ENCODE measurements around the gene SALL2.

The SALL2 gene

DNA sequence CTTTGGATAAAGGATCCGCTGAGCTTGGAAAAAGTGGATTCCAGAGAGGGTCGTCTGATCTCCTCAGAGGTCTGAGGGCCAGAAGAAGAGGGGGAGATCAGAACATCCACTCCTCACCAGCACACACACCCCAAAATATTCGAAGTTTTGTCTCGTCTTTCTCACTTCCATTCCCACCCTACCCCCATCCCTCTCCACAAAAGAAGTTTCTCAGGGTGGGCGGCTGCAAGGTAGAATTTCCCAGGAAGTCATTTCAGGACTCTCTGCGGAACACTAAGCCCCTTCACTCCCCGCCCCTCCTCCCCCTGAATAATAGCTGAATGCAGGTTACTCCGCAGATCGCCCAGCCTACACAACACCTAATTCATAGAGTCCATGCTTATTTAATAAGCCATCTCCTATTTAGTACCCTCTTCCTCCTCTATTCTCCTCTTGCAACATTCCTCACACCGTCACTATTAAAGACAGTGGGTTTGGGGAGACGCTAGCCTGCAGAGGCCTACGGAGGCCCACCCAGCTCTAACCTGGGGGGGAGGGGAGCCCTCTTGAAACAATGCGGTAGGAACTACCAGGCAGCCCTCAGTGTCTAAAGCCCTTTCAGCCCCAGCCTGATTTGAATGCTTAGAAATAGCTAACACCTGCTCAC is 649 bp upstream of the SALL2 start:
- no peak for DNase-seq

DNA sequence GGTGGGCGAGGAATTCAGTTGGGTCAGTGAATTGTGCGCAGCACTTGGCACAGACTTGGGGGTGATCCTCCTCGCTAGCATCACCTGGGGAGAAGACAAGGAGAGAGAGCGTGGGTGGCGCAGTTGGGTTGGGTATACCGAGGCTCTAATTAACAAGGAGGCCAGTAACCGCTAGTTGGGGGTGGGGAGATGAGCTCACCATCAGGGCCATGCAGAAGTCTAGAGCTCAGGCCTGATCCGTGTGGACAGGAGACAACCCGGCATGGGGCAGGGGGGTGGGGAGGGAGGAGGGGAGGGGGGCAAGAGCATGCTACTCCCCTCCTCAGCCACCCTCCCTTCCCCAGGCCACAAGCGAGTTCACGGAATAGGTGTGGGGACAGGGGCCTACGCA is 580 bp downstream of the SALL2 start:
- no peak for DNase-seq

DNA sequence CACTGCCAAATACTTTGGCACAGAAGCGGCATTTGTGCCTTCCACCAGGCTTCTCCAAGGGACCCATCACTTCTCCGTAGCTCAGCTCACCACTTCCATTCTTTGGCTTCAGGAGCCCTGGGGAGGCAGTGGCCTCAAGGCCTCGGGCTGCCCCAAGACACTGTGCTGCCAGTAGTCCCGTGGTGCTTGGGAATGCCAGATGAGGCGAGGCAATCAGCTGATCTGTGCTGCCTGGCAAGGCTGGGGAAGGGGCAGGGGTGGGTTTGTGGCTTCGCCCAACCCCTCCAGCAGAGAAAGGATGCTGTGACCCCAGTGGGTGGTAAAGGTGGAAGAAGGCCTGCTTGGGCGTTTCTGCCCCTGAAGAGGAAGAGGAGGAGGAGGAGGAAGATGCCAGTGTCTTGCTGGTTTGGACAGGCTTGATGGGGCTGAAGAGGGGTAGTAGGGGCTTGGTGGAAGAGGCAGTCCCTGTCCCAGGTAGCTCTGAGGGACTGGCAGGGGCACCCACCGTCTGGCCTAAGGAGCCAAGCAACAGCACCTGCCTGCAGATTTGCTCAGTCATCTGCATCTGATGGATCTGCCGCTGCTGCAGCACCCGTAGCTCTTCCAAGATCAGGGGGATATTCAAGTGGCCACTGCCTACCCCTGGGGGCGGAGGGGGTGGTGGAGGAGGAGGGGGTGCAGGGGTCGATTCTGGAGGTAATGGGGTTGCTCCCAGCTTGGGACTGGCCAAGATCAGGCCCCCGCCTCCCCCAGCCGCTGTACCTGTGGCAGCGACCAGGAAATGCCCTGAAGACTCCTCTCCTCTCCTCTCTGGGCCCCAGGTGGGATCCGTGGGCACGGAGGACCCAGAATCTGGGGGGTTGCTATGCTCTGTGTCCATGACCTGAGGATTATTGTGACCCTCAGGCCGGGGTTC is 1.3 kb downstream of the SALL2 start:
- DNase-seq = no peak

DNA sequence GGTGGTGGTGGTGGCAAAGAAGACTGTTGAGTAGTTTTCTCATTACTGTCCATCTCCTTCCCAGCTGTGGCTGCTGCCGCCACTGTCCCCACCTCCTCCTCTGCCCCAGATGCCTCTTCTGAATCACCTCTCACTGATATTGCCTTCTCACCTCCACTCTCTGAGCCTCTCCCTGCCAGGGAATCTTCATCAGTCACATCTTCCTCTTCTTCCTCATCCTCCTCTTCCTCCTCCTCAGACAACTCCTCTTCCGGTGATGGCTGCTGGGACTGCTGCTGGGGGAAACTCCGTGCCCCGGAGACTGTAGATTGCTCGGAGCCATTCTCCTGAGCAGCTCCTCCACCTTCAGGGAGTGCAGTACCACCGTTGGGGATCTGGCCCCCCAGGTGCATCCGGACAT is 2.9 kb downstream of the SALL2 start:
- no peak for DNase-seq

DNA sequence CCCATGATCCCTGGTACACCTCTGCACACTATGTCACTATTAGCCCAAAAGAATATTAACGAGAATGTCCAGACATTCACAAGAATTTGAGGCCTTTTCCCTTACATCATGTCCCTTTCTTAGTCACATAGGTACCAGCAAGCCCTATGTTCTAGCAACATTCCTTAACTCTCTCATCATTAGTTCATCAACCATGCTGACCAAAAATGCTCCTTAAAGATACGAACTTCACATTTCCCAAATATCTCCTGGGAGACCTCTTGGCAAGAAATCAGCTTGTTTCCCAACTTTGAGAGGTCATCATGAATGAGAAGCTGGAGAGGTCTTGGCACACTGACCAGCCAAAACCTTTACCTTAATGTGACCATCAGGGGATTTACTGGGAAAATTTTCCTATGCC is 4.6 kb downstream of the SALL2 start:
- no peak for DNase-seq

DNA sequence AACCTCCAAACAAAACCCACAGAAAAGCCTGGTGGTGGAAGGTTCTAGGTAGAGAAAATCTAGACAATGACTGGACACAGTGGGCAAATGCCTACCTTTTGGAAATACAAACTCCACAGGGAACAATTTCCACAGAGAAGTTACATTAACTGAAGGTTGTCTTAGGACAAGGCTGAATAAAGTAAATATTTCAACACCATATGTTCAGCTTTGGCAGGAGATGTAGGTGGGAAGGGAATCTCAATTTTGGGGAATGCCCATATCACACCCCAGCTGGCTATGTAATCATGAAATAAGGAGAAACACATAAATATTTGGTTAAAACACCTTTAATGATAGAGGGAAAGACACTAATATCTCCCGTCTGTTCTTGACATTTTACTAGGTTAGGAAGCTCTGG is 5.4 kb downstream of the SALL2 start:
- DNase-seq = no peak

DNA sequence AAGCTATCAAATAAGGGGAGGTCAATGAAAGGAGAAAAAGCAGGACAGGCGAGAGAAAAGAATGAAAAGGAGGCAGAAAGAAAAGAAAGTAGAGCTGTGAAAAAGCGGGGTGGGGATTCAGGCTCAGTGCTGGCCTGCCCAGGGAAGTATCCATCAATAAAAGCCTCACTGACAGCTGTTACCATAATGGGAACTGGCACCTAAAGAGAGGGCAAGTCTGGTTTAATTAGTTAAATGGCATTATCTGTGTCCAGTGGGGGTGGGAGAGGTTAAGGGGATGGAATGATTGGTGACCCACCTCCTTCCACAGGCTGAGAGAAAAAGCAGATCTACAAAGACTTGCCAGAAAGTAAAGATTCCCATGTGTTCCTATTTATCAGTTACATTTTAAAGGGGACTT is 7.4 kb downstream of the SALL2 start:
- no peak for DNase-seq

DNA sequence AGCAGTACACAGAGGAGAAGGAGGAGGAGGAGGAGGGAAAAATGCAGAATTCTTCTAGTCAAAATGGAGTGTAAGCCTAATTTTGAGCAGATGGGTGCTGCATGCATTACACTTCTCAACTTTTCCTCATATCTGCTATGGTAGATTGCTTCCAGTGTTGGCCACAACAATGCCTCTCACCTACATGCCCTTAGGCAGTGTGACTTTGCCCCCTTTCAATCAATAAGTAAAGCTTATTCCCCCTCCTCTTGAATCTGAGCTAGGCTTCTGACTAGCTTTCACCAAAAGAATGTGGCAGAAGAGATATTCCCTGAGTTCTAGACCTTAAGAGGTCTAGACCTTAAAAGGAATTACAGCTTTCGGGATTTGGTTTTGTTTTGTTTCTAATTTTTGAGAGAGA is 11.8 kb downstream of the SALL2 start:
- no peak for DNase-seq

DNA sequence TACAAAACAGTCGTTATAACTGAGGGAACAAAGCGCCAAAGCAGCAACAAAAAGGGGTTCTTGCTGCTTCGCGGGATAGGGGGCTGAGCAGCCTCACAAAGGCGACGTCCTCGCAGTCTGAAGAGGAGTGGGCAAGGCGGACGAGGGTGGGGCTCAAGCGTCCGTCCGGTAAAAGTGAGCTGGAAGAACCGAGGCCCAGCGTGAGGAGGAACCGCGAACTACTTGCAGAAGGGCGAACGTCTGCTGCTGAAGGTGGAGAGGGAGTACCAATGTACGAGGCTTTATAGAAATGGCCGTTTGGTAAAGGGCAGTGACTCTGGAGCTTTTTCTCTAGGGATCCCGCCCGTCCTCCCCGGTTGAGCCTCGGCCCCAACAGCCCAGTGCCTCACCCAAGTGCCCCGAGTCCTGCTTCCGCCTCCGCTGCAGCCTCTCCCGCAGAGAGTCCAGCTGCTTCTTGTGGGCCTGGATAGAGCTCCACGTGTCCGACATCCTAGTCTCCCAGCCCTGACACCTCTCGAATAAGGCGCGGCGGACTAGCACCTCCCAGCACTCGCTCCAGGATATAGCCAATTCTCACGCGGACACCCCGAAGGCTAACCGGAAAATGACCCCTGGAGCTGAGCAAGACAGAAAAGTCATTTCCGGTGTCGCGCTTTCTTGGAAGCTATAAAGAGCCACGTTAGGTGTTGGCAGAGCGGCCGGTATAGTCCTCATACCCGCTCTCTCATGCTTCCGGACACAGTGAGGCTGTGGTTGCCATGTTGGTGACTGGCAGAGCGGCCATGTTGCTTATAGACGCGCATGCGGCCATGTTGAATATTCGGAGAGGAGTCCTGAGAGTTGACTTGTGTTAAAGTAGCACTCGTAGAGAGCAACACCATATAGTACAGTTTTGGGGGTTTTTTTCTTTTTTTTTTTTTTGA is 15.2 kb downstream of the SALL2 start, which contains the start of gene METTL3:
TSS of gene METTL3 (minus strand) at position 606 of the 923 bp plus-strand sequence. CDS start at position 489, 117 bp downstream.
- DNase-seq = peak; percentile 96

DNA sequence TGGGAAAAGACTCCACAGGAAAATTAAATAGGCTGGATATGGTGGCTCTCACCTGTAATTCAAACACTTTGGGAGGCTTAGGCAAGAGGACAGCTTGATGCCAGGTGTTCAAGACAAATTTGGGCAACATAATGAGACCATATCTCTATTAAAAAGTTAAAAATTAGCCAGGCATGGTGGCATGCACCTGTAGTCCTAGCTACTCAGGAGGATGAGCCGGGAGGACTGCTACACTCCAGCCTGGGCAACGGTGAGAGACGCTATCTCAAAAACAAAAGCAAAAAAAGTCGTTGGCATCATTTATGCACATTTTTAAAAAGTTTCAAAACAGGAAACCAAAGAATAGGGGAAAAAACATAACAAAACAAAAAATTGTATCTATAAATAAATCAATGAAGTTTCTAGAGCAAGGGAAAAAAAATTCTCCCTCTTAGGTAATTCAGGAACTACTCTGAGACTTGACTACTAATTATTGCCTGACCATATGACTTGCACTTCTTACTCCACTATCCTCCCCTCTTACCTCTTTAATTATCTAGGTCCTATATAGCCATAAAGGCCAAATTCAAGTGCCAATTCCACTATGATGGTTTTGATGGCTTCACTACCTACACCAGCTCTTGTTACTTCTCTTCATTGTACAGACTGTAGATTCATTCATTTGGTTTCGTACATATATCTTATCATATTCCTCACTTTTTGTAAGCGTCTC is 16.6 kb downstream of the SALL2 start:
- no peak for DNase-seq

DNA sequence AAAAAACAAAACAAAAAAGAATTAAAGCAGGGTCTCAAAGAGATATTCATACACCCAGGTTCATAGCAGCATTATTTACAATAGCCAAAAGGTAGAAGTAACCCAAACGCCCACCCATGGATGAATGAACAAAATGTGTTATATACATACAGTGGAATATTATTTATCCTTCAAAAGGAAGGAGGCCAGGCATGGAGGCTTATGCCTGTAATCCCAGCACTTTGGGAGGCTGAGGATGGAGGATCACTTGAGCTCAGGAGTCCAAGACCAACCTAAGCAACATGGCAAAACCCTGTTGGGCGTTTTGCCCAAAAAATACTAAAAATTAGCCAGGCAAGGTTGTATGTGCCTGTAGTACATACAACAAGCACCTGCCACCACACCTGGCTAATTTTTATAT is 19.6 kb downstream of the SALL2 start:
- no peak for DNase-seq

DNA sequence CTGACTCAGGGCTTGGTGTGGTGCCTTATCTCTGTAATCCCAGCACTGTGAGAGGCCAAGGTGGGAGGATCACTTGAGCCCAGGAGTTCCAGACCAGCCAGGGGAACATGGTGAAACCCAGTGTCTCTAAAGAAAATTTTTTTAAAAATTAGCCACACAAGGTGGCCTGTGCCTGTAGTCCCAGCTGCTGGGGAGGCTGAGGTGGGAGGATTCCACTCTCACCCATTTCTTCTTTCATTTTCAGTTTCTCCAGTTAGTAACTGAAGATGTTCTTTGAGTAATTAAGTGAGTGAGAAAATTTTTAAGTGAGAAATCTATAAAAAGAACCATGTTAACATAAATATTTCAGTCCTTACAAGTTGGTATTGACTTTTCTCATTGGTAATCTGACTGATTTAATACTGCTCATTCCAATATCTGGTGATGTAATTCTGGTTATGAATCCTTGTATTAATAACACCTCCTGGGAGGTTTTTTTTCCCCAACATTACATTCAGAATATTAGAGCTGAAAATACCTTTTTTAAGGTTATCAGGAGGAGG is 21.1 kb downstream of the SALL2 start:
- peak; percentile 36 for DNase-seq

DNA sequence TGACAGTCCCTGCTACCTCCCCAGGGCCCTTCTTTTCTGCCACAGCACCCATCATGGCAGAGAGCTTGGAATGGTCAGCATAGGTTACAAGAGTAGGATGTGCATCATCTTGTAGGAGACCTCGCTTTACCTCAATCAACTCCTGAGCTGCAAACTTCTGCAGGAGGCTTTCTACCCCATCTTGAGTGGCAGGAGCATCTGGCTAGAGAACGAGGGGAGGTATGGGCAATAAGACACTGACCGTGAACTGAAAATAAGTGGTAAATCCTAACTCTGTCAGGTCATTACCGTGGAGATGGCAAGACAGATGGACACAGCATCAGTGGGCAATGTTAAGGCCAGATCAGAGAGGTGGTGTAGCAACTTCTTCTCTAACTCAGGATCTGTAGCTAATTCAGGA is 22.8 kb downstream of the SALL2 start:
- DNase-seq = no peak

DNA sequence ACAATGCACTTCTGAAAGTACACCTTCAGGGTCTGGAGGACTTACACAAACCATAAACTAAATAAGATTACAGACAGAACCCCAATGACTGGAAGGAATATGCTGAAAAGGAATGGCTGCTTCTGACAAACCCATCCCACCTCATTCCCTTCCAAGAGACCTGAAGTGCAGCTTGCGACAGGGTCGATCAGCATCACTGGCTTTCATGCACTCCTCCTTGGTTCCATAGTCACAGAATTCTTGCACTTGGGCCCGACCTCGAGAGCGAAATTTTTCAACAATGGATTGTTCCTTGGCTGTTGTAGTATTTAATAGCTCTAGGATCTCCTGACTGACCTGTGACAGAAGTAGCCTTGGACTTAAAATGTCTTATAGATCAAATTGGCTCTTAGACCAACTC is 24.6 kb downstream of the SALL2 start:
- no peak for DNase-seq

DNA sequence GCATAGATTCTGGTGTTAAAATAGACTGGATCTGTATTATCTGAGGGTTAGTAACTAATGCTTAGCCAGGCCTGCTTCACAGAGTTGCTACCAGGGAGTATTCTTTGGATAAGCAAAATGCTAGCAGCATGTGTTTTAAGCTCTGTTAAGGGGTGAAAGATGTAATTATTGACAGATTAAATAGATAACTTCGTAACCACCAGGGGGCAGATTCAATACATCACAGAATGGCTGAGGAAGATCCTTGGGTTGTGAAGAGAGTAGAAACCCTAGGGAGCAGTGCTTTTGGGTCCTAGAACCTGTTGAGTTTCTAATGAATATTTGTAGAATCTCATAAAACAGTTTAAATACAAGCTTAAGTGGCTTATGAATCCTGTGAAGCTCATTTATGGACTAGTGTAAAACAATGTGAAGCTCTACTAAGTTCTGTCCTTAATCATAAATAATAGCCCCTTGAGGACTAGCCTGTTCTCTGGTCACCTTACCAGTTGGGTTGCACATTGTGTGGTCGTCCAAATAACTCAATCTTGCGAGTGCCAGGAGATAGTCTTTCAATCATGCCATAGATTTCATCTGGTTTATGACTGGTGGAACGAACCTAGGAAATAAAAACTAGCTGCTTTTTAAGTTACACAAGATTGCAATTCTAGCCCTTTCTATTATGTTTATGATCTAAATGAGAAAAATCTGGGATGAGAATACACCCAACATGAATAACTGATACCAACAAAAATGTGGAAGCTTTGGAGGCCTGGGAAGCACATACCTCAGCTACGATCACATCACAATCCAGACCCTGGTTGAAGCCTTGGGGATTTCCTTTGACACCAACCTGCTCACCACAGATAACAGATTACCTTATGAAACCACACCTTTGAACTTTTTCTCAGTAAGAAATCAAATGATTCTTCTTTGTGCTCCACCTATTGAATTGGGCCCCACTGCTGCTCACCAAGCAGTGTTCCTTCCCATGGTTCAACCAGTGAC is 27.3 kb downstream of the SALL2 start:
- DNase-seq = peak; percentile 40

DNA sequence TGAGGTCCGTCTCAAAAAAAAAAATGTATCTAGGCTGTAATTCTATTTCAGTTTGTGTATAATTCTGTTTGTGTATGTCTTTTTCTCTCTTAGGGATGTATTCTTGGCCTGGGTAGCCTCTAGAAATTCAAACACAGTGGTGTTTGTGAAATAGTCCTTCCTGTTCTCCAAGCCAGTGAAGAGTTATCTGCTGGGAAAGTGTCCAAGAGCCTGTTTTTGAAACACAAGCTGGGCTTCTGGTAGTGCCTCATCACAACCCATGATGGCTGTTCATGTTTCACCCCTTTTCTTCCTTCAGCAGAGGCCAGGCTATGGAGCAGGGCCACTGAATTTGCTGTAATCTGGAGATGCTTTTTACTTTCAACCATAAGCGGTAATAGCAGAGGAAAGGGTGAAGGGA is 29.7 kb downstream of the SALL2 start:
- no peak for DNase-seq

DNA sequence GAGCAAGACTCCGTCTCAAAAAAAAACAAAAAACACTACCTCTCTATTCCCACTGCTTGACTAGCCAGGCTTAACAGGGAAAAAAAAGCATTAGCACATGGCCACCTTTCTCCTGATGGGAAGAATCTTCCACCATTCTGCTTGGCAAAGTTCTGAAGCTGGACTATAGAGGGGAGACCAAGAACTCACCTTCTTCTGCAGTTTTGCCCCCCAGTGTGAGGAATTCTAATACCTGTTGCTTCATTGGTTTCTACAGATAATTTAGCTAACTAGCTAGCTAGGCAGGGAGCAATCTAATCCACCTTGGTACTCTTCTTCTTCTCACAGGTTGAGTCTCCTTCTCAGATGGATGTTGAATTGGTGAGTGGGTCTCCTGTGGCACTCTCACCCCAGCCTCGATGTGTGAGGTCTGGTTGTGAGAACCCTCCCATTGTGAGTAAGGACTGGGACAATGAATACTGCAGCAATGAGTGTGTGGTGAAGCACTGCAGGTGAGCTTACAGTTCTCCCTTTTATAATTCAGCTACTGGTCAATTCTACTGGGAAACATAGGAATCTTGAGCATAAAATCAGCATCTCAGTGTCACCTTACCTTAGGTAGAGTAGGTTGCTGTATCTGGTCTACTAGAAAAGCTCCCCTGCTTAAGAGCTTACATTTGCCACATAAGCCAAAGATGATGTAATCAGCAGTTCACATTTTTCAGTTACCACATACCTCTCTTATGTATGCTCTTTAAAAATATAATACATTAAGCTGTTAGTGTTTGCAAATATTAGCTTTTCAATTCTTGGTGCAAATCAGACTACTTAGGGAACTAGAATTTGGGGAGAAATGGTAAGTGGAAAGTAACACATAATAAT is 31.0 kb downstream of the SALL2 start:
- DNase-seq = no peak

DNA sequence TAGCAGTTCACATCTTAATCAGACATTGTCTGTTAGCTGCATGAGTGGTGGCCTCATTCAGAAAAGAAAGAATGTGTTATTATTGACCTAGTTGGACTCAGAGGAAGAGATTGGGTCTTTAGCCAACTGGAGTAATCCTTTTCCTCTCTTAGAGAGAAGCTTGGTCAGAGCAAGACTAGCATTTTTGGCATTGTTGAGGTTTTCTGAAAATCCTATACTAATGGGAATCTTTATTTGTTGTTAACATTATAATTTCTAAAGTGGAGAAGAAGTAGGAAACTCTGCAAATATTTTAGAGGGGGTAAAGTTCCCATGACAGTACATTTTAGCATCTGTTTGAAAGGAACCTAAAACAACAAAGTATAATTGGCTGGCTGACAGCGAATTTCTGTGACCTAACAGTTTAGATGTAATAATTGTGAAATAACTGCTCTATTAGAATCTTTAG is 39.5 kb downstream of the SALL2 start:
- no peak for DNase-seq

DNA sequence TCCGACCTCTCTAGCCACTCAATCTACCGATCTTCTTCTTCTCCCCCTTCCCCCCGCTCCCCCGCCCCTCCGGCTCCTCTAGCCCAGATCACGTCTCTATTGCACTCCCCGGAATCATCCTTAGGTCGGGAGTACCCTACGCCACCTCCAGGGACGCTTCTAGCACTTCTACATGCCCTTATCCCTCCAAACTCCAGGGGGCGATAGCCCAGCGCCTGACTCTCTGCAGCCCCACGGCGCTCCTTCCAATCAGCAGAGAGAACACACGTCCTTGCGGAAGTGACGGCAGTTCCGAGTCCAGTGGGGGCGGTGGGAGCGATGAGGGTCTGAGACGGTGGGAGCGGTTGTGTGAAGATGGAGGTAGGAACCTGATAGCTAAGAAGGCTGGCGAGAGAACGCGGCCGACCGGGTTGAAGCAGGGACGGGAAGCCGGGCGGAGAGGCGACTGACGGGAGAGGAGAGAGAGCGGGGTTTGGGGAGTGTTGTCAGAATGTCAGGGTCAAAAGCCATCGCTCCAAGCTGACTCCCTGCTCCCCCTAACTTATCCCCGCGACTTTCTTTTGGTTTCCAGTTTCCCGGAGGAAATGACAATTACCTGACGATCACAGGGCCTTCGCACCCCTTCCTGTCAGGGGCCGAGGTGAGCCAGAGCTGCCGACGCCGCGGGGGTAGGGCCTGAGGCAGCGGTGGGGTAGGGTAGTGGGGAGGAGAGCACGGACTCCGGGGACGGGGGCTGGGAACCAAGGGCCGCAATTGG is 49.0 kb downstream of the SALL2 start, which contains the start of the genes RAB2B and TOX4:
TSS of gene RAB2B (minus strand) at position 35 of the 757 bp plus-strand sequence. CDS start 87 bp downstream, outside the sequence.
TSS of gene TOX4 (plus strand) at position 271 of the 757 bp plus-strand sequence. CDS start at position 355, 84 bp downstream.
- peak; percentile 96 for DNase-seq
